ACC112 (cell line): Measurements from ENCODE around the gene SPATA33.
A peak's percentile ranks its signal among the peaks of the same experiment; 100 is the strongest.
"Not testable (repeated sequence)": the region's sequence is repeated elsewhere in the genome, so short reads cannot be mapped to it uniquely, and the experiment has no call there.

Experiments
- H2AFZ ChIP-seq: fragments of 200-600 bp; sonication (generic); one replicate; pipeline ENCODE4 v1.6.0; 2017; ENCODE audit warnings: antibody characterized with exemption, low read length; ENCODE audit not compliant: unreplicated experiment
- H3K27ac ChIP-seq: fragments of 200-600 bp; sonication (generic); 2 replicates; pipeline ENCODE4 v1.5.1; 2014; ENCODE audit warnings: low read depth, mild to moderate bottlenecking, antibody characterized with exemption, low read length, moderate library complexity
- H3K27me3 ChIP-seq: fragments of 200-600 bp; sonication (generic); 2 replicates; pipeline ENCODE4 v1.6.1; 2014; ENCODE audit warnings: mild to moderate bottlenecking, antibody characterized with exemption, low read length, moderate library complexity, mixed read lengths; ENCODE audit not compliant: insufficient read depth
- H3K36me3 ChIP-seq: fragments of 200-600 bp; sonication (generic); 2 replicates; pipeline ENCODE4 v1.6.1; 2016; ENCODE audit warnings: mild to moderate bottlenecking, antibody characterized with exemption, low read length, moderate library complexity, mixed read lengths; ENCODE audit not compliant: insufficient read depth
- H3K4me1 ChIP-seq: fragments of 200-600 bp; sonication (generic); one replicate; pipeline ENCODE4 v1.6.1; 2016; ENCODE audit warnings: low read length, mixed read lengths; ENCODE audit not compliant: insufficient read depth, unreplicated experiment, control insufficient read depth
- H3K4me3 ChIP-seq: fragments of 200-600 bp; sonication (generic); 2 replicates; pipeline ENCODE4 v1.5.1; 2014; ENCODE audit warnings: mild to moderate bottlenecking, low read depth, low read length
- H3K79me2 ChIP-seq: fragments of 200-600 bp; sonication (generic); one replicate; pipeline ENCODE4 v1.6.0; 2016; ENCODE audit warnings: low read length; ENCODE audit not compliant: control insufficient read depth, unreplicated experiment, insufficient read depth

Gene SPATA33

DNA sequence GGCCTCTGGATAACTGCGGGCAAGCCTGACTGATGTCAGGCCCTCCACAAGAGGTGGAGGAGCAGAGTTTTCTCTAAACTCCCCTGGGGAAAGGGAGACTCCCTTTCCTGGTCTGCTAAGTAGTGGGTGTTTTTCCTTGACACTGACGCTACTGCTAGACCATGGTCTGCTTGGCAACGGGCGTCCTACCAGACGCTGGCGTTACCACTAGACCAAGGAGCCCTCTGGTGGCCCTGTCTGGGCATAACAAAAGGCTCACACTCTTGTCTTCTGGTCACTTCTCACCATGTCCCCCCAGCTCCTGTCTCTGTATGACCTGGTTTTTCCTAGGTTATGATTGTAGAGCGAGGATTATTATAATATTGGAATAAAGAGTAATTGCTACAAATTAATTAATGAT lies 9.4 kb downstream of the SPATA33 start:
- H3K36me3 ChIP-seq, H3K79me2 ChIP-seq, H3K4me3 ChIP-seq, H2AFZ ChIP-seq, H3K27ac ChIP-seq, H3K27me3 ChIP-seq: not testable (repeated sequence)
- peaks cover 12% of the 10 kb centered on the region for H3K4me1 ChIP-seq

DNA sequence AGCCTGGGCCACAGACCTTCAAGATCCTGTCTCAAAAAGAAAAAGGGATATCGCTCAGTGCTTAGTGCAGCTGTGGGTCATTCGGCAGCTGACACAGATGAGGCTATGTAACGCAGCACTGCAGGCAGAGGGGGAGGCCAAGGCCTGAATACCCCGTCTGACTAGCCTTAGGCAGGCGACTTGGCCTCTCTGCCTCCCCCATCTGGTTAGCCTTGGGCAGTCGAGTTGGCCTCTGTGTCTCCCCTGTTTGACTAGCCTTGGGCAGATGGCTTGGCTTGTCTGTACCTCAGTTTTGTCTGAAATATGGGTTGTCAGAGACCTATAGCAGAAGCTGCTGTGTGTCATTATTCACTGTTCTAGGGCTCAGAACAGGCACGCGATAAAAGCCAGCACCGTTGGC lies 10.0 kb downstream of the SPATA33 start:
- no peak overlapping the region for H3K4me3 ChIP-seq
- peaks cover 12% of the 10 kb centered on the region for H3K4me1 ChIP-seq
- no peaks in the 10 kb centered on the region for H3K79me2 ChIP-seq
- H2AFZ ChIP-seq, result no peak overlapping the region
- no peak overlapping the region for H3K27ac ChIP-seq
- peaks cover 3% of the 10 kb centered on the region; the same call in 1 of the 2 replicates for H3K36me3 ChIP-seq
- H3K27me3 ChIP-seq, result no peaks in the 10 kb centered on the region

DNA sequence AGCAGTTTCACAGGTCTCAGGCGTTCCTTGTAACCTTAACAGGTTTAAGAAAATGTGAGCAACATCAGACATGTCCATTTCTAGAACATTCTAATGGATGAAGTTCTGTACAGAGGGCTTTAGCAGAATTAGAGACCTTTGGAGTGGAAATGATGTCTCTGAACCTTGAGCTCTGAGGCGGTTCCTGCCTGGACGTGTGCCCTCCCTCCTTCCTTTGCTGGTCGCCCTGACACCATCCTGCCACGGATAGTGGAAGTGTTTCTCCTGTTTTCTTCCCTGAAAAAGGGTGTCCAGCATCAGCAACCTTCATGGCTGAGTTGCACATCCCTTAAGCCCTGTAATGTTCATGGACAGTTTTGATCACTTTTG lies 11.1 kb downstream of the SPATA33 start:
- Histone ChIP-seq H3K4me3 (no peak overlapping the region), H3K27ac (no peak overlapping the region), H3K4me1 (peaks cover 12% of the 10 kb centered on the region), H3K36me3 (no peaks in the 10 kb centered on the region), H3K27me3 (no peaks in the 10 kb centered on the region), H3K79me2 (no peaks in the 10 kb centered on the region), H2AFZ (no peak overlapping the region)

DNA sequence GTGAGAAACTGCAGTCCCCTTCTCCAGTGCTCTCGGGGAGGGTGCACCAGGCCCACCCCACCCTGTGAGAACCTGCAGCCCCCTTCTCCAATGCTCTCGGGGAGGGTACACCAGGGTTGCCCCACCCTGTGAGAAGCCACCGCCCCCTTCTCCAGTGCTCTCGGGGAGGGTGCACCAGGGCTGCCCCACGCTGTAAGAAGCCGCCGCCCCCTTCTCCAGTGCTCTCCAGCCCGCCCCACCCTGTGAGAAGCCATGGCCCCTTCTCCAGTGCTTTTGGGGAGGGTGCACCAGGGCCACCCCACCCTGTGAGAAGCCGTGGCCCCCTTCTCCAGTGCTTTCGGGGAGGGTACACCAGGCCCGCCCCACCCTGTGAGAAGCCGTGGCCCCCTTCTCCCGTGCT lies 12.1 kb downstream of the SPATA33 start:
- Histone ChIP-seq H3K79me2 (no peaks in the 10 kb centered on the region), H3K4me3 (no peak overlapping the region), H3K27me3 (no peaks in the 10 kb centered on the region), H2AFZ (no peak overlapping the region), H3K36me3 (0 out of 2 replicates have a peak, but pooled peaks cover 1% of the 10 kb centered on the region), H3K27ac (no peak overlapping the region), H3K4me1 (peaks cover 12% of the 10 kb centered on the region)

DNA sequence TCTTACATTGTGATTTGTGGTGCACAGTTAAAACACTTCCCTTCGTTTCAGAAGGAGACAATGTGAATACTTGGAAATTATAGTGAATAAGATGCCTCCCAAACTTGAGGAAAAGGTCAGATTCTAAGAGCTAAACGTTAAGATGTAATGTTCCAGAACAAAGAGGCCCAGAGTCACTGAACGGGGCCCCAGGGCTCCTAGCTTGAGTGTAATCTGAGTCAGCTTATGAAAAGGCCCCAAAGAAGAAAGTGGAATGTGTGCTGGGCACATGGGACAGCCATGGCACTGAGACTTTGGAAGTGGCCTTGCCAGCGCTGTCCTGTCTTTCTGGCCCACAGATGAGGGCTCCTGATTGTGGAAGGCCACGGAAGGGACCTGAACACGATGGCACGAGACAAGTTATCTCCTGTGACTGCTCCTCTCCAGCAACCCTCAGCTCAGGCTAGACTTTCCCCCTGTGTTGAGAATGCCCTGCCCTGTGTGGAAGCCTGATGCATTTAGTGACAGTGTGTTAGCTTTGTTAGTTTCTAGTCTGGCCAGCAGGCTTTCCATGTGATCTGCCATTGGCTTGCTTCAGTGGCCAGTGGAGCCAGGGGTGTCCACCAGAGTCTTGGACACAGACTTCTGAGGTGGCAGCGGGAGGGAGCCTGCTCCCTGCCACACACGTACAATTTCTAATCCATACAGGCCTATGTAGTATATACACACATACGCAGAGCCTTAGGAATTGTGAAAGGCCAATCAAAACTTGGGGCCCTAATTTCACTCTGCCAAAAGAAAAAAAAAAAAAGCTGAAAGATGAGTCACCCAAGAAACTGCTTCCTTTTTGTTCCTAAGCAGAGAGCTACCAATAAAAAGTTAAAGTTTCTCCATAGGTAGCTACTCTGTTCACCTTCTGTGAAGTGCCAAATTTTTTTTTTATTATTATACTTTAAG lies 13.1 kb downstream of the SPATA33 start:
- Histone ChIP-seq H3K27ac (no peak overlapping the region), H2AFZ (no peak overlapping the region), H3K27me3 (no peaks in the 10 kb centered on the region), H3K36me3 (0 out of 2 replicates have a peak, but pooled peaks cover 3% of the 10 kb centered on the region), H3K4me3 (no peak overlapping the region), H3K4me1 (peaks cover 12% of the 10 kb centered on the region), H3K79me2 (no peaks in the 10 kb centered on the region)

DNA sequence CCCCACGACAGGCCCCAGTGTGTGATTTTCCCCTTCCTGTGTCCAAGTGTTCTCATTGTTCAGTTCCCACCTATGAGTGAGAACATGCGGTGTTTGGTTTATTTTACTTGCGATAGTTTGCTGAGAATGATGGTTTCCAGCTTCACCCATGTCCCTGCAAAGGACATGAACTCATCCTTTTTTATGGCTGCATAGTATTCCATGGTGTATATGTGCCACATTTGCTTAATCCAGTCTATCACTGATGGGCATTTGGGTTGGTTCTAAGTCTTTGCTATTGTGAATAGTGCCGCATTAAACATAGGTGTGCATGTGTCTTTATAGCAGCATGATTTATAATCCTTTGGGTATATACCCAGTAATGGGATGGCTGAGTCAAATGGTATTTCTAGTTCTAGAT lies 13.9 kb downstream of the SPATA33 start:
- H3K27ac ChIP-seq, H3K4me3 ChIP-seq, H3K79me2 ChIP-seq, H3K27me3 ChIP-seq, H2AFZ ChIP-seq, H3K36me3 ChIP-seq: not testable (repeated sequence)
- H3K4me1 ChIP-seq, result peaks cover 12% of the 10 kb centered on the region

DNA sequence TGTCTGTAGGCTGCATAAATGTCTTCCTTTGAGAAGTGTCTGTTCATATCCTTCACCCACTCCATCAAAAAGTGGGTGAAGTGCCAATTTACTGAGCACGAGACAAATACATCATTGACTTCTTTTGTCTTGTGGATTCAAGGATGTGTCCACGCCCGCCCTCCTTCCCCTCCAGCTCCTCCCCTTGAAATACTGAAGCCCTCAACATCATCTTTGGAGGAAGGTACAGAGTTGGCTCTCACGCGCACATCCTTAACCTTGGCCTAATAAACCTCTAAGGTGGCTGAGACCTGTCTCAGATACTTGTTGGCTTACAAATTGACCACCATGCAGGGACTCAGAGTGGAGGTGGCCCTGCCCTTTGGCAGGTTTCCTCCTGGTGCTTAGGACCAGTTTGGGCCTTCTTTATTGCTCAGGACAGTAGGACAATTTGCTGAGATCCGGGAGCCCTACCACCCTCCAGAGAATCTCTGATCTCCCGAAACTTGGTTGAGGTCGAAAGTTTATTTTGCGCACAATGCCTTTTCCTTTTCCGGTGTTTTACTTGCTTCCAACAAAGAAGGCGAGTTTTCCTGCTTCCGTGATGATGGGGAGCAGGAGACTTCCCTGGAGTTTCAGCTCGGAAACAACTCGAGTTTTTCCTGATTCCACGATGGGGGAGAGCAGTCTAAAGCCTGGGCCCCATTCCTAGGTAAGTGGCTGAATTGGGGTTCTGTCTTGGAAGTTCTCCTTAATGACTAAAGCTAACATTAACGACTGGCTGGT lies 14.7 kb downstream of the SPATA33 start:
- no peak overlapping the region for H2AFZ ChIP-seq
- peaks cover 12% of the 10 kb centered on the region for H3K4me1 ChIP-seq
- H3K27me3 ChIP-seq, result no peaks in the 10 kb centered on the region
- no peak overlapping the region for H3K4me3 ChIP-seq
- no peak overlapping the region for H3K27ac ChIP-seq
- no peaks in the 10 kb centered on the region for H3K79me2 ChIP-seq
- H3K36me3 ChIP-seq, result peaks cover 8% of the 10 kb centered on the region

DNA sequence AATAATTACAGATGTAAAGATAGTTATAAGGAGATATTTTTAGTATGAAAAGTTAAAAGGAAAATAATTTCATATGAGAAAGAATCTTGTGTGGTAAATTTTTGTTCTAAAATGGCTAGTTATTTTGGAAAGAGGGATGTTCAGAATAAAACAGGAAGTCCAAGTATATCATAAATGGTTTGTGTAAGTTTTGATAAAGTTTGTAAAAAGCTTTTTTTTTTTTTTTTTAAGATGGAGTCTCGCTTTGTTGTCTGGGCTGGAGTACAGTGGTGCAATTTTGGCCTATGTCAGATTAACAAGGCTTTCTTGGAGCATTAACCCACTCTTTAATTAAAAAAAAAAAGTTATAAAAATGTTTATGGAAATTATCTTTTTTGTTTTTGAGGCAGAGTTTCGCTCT lies 20.6 kb downstream of the SPATA33 start:
- Histone ChIP-seq H2AFZ (no peak overlapping the region), H3K4me3 (no peak overlapping the region), H3K36me3 (peaks cover 17% of the 10 kb centered on the region), H3K79me2 (no peaks in the 10 kb centered on the region), H3K27me3 (no peaks in the 10 kb centered on the region), H3K4me1 (no peaks in the 10 kb centered on the region), H3K27ac (no peak overlapping the region)

DNA sequence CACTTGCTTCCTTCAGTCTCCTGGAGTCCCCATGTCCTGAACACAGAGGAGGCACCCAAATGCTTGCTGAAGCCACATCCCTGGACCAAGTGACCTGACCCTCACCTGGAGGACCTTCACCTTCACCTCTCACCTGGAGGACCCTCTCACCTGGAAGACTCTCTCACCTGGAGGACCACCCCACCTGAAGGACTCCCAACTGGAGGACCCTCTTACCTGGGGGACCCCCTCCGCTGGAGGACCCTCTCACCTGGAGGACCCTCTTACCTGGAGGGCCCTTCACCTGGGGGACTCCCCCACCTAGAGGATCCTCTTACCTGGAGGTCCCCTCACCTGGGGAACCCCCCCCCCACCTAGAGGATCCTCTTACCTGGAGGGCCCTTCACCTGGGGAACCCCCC lies 28.3 kb downstream of the SPATA33 start:
- Histone ChIP-seq H3K36me3 (peaks cover 14% of the 10 kb centered on the region; the same call in 1 of the 2 replicates), H3K4me1 (no peaks in the 10 kb centered on the region), H3K27me3 (no peaks in the 10 kb centered on the region), H3K27ac (no peak overlapping the region), H3K4me3 (no peak overlapping the region), H3K79me2 (peaks cover 23% of the 10 kb centered on the region), H2AFZ (no peak overlapping the region)

DNA sequence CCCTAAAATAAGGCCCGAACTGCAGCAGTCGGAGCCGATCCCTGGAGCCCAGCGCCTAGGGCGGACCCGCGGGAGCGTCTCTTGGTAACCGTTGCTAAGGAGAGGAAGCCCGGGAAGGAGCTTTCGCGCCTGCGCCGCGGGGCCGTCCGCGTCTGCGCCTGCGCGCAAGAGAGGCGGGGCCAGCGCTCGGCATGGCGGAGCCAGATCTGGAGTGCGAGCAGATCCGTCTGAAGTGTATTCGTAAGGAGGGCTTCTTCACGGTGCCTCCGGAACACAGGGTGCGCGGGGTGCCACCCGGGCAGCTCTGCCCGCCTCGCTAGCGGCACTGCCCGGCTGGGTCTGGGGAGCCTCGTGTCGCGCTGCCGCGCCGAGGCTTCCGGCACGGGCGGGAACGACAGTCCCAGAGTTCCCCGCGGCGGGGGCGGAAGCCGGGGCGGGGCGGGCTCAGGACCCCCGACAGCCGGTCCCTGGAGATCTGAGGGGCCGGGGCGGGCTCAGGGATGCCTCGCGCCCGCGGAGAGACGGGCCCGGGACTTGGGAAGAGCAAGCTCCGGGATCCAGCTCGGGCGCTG lies 29.0 kb downstream of the SPATA33 start, which contains the start of gene CDK10:
Gene CDK10 (plus strand): TSS at position 170 of the 572 bp plus-strand sequence. CDS start 22 bp downstream, at position 192.
- peak within 1 kb of the TSS; percentile 59 for H2AFZ ChIP-seq

More for the DNA sequence above, 29.0 kb downstream of the SPATA33 start, which contains the start of gene CDK10:
- H3K79me2 ChIP-seq, result peaks cover 23% of the 10 kb centered on the region
- H3K4me1 ChIP-seq, result no peaks in the 10 kb centered on the region
- H3K36me3 ChIP-seq, result peaks cover 18% of the 10 kb centered on the region; the same call in 1 of the 2 replicates
- H3K27me3 ChIP-seq, result no peaks in the 10 kb centered on the region
- peak within 1 kb of the TSS; percentile 94 for H3K4me3 ChIP-seq
- peak within 1 kb of the TSS; percentile 87 for H3K27ac ChIP-seq
